ENCODE results near the gene HK1. TPM values are rescaled to one million over a fixed set of nuclear protein-coding genes. Genes with fewer than 3 reads are reported as not detected.
A peak's percentile ranks its signal among the peaks of the same experiment; 100 is the strongest.

HK1 gene
- total and polyA plus RNA-seq, 2 donors (not counting 1 experiment from before 2014, with no cell fraction given): 60.6 to 172 TPM

- Histone ChIP-seq H2AFZ (ENCODE audit: low read length) (no peak overlapping the region), H3K4me2 (ENCODE audit: extremely low read depth, insufficient read depth, low read length) (no peak overlapping the region), H3K27ac (ENCODE audit: insufficient read depth, low read length) (no peak overlapping the region), H3K4me1 (ENCODE audit: control insufficient read depth, extremely low read depth, insufficient read depth, low read length) (no peaks in the 10 kb centered on the region), H3K36me3 (ENCODE audit: control insufficient read depth, insufficient read depth, low read length) (peaks cover 14% of the 10 kb centered on the region), H3K27me3 (ENCODE audit: control insufficient read depth, insufficient read depth, low read length) (no peaks in the 10 kb centered on the region), H3K4me3 (replicated peaks in 1 of 4; ENCODE audit: control extremely low read depth in 1 of 4, insufficient read depth in 1 of 4, low read depth in 3 of 4, low read length in 4 of 4) (no peak overlapping the region), H3K9me3 (ENCODE audit: control insufficient read depth, insufficient read depth, low read depth, low read length) (no peaks in the 10 kb centered on the region), H3K79me2 (ENCODE audit: control insufficient read depth, insufficient read depth, low read length) (no peaks in the 10 kb centered on the region), H3K9ac (ENCODE audit: insufficient read depth, low read length) (no peak overlapping the region), H4K20me1 (ENCODE audit: control insufficient read depth, extremely low read depth, insufficient read depth, low read length) (no peaks in the 10 kb centered on the region)
- TF ChIP-seq EZH2 (IDR thresholded peaks at IDR 0.05; ENCODE audit: low read length, missing control alignments): no peak
- DNase-seq (ENCODE audit: low read depth in 2 of 2): peak in 1 of 2 donors; percentile 75
Measured at GRCh38 chr10:69397972-69398371, 119.7 kb downstream of the HK1 start.

GRCh38 chr10:69398466-69398865 is 120.2 kb downstream of the HK1 start:
- H3K4me2 ChIP-seq (ENCODE audit: extremely low read depth, insufficient read depth, low read length): no peak overlapping the region
- no peak overlapping the region for H2AFZ ChIP-seq (ENCODE audit: low read length)
- H3K9me3 ChIP-seq (ENCODE audit: control insufficient read depth, insufficient read depth, low read depth, low read length): no peaks in the 10 kb centered on the region
- H4K20me1 ChIP-seq (ENCODE audit: control insufficient read depth, extremely low read depth, insufficient read depth, low read length): no peaks in the 10 kb centered on the region
- H3K9ac ChIP-seq (ENCODE audit: insufficient read depth, low read length): no peak overlapping the region
- no peaks in the 10 kb centered on the region for H3K27me3 ChIP-seq (ENCODE audit: control insufficient read depth, insufficient read depth, low read length)
- peaks cover 14% of the 10 kb centered on the region for H3K36me3 ChIP-seq (ENCODE audit: control insufficient read depth, insufficient read depth, low read length)
- H3K4me1 ChIP-seq (ENCODE audit: control insufficient read depth, extremely low read depth, insufficient read depth, low read length): peaks cover 3% of the 10 kb centered on the region
- TF ChIP-seq EZH2 (IDR thresholded peaks at IDR 0.05; ENCODE audit: low read length, missing control alignments): no peak
- TF ChIP-seq CTCF (conservative IDR thresholded peaks at IDR 0.05 in 1 of 2, IDR thresholded peaks at IDR 0.05 in 1 of 2; ENCODE audit: low read depth in 1 of 2, low read length in 2 of 2): no peak
- H3K27ac ChIP-seq (ENCODE audit: insufficient read depth, low read length): no peak overlapping the region
- H3K4me3 ChIP-seq (replicated peaks in 1 of 4; ENCODE audit: control extremely low read depth in 1 of 4, insufficient read depth in 1 of 4, low read depth in 3 of 4, low read length in 4 of 4): no peak overlapping the region
- DNase-seq (ENCODE audit: low read depth in 2 of 2): no peak
- H3K79me2 ChIP-seq (ENCODE audit: control insufficient read depth, insufficient read depth, low read length): no peaks in the 10 kb centered on the region

- no peak for TF ChIP-seq EZH2 (IDR thresholded peaks at IDR 0.05; ENCODE audit: low read length, missing control alignments)
- no peak for TF ChIP-seq CTCF (conservative IDR thresholded peaks at IDR 0.05 in 1 of 2, IDR thresholded peaks at IDR 0.05 in 1 of 2; ENCODE audit: low read depth in 1 of 2, low read length in 2 of 2)
- no peak for DNase-seq (ENCODE audit: low read depth in 2 of 2)
- no peak overlapping the region for H3K9ac ChIP-seq (ENCODE audit: insufficient read depth, low read length)
- H3K27ac ChIP-seq (ENCODE audit: insufficient read depth, low read length): no peak overlapping the region
- no peaks in the 10 kb centered on the region for H3K79me2 ChIP-seq (ENCODE audit: control insufficient read depth, insufficient read depth, low read length)
- H3K4me2 ChIP-seq (ENCODE audit: extremely low read depth, insufficient read depth, low read length): no peak overlapping the region
- H3K9me3 ChIP-seq (ENCODE audit: control insufficient read depth, insufficient read depth, low read depth, low read length): no peaks in the 10 kb centered on the region
- H3K4me1 ChIP-seq (ENCODE audit: control insufficient read depth, extremely low read depth, insufficient read depth, low read length): peaks cover 14% of the 10 kb centered on the region
- H3K27me3 ChIP-seq (ENCODE audit: control insufficient read depth, insufficient read depth, low read length): no peaks in the 10 kb centered on the region
- no peak overlapping the region for H3K4me3 ChIP-seq (replicated peaks in 1 of 4; ENCODE audit: control extremely low read depth in 1 of 4, insufficient read depth in 1 of 4, low read depth in 3 of 4, low read length in 4 of 4)
- no peaks in the 10 kb centered on the region for H4K20me1 ChIP-seq (ENCODE audit: control insufficient read depth, extremely low read depth, insufficient read depth, low read length)
- peaks cover 16% of the 10 kb centered on the region for H3K36me3 ChIP-seq (ENCODE audit: control insufficient read depth, insufficient read depth, low read length)
- no peak overlapping the region for H2AFZ ChIP-seq (ENCODE audit: low read length)
Measured at GRCh38 chr10:69400936-69401335, 122.6 kb downstream of the HK1 start.
